Measurements from ENCODE around the gene AP1S3. TPM values are rescaled to one million over a fixed set of nuclear protein-coding genes. Genes with fewer than 3 reads are reported as not detected.
A peak's percentile ranks its signal among the peaks of the same experiment; 100 is the strongest.

The AP1S3 gene
- total RNA-seq, 1 donor from 2014 or later = 5.2 TPM

DNA sequence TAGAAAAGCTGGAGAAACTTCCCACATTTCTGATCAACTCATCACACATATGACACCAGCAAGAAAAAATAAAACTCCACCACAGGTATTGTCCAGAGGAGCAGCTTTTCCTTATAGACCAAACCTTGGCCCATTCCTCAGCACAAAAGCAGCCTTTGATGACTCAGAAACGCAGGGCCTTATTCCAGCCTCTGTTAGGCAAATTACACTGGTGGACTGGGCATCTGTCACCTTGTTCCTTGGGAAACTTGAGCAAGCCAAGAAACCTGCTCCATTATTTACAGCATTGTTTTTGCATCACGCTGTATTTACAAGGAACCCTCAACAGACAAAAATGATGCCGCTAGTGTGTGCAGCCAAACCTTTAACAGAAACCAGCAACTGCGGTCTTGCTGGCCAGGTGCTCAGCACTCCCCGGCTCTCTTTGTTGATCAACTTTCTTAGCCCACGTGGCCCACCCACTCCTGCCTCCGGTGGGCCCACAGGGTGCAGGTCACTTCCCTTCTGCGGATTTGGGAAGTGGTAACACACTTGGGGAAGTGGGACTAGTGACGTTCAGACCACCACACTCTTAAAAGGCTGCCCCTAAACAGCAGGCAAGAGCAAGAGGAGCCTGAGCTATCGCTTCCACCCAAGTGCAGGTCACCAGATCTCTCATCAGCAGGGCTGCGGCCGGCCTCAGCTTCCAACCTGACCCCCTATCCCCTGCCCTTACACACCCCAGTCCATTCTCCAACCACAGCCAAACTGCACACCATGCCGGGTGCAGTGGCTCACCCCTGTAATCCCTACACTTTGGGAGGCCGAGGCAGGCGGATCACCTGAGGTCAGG is 1.5 kb downstream of the AP1S3 start:
- H3K9me3 Mint-ChIP-seq (ENCODE audit: low read depth) = no peaks in the 10 kb centered on the region
- DNase-seq (ENCODE audit: low spot score) = no peak
- H3K36me3 Mint-ChIP-seq (ENCODE audit: low read depth) = no peaks in the 10 kb centered on the region
- H3K27ac Mint-ChIP-seq (ENCODE audit: unreplicated experiment) = no peak overlapping the region
- TF ChIP-seq, protein P1, sequence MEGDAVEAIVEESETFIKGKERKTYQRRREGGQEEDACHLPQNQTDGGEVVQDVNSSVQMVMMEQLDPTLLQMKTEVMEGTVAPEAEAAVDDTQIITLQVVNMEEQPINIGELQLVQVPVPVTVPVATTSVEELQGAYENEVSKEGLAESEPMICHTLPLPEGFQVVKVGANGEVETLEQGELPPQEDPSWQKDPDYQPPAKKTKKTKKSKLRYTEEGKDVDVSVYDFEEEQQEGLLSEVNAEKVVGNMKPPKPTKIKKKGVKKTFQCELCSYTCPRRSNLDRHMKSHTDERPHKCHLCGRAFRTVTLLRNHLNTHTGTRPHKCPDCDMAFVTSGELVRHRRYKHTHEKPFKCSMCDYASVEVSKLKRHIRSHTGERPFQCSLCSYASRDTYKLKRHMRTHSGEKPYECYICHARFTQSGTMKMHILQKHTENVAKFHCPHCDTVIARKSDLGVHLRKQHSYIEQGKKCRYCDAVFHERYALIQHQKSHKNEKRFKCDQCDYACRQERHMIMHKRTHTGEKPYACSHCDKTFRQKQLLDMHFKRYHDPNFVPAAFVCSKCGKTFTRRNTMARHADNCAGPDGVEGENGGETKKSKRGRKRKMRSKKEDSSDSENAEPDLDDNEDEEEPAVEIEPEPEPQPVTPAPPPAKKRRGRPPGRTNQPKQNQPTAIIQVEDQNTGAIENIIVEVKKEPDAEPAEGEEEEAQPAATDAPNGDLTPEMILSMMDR (IDR thresholded peaks at IDR 0.05) = no peak
- H3K4me3 Mint-ChIP-seq (ENCODE audit: unreplicated experiment) = peak overlapping the region; percentile 87
- no peaks in the 10 kb centered on the region for H3K27me3 Mint-ChIP-seq (ENCODE audit: low read depth)
- H3K4me1 Mint-ChIP-seq (ENCODE audit: low read depth) = peaks cover 11% of the 10 kb centered on the region

DNA sequence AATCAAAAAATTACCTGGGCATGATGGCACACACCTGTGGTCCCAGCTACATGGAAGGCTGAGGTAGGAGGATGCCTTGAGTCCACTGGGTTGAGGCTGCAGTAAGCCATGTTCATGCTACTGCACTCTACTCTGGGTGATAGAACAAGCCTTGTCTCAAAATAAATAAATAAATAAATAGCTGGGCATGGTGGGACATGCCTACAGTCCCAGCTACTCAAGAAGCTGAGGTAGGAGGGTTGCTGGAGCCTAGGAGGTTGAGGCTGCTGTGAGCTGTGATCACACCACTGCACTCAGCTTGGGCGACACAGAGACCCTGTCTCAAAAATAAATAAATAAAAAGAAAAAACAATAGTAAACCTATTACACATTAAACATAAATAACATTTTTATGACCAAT is 3.0 kb downstream of the AP1S3 start:
- no peaks in the 10 kb centered on the region for H3K36me3 Mint-ChIP-seq (ENCODE audit: low read depth)
- no peaks in the 10 kb centered on the region for H3K9me3 Mint-ChIP-seq (ENCODE audit: low read depth)
- no peak overlapping the region for H3K27ac Mint-ChIP-seq (ENCODE audit: unreplicated experiment)

DNA sequence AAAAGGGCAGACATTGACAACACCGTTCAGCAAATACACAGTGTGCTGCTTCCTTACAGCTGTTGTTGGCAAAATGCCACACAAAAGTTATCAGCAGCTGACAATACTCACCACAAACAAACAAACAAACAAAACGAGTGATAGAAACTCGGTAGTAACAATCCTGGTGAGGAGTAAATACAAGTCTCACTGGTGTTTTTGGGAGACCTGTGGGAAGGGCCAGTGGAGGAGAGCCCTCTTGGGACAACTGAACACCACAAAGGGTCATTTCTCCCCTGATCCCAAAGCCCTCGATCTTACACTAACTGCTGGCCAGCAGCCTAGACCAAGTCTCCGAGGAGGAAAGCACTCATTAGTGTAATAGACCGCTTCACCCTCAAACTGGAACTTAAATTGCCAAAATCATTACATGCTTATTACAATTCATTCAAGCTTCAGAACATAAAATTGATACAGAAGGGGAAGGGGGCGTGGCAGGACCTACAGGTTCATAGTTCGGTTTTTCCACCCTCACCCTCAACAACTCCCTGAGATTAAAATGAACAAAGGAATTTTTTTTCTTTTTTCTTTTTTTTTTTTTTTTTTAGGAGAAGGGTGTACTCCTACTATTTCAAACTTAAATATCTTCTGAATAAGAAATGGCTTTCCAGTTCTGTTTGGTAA is 5.0 kb downstream of the AP1S3 start:
- no peaks in the 10 kb centered on the region for H3K27me3 Mint-ChIP-seq (ENCODE audit: low read depth)
- TF ChIP-seq, protein P1 (IDR thresholded peaks at IDR 0.05) = no peak
- H3K27ac Mint-ChIP-seq (ENCODE audit: unreplicated experiment) = no peak overlapping the region
- no peaks in the 10 kb centered on the region for H3K36me3 Mint-ChIP-seq (ENCODE audit: low read depth)
- no peak for DNase-seq (ENCODE audit: low spot score)
- H3K4me3 Mint-ChIP-seq (ENCODE audit: unreplicated experiment) = no peak overlapping the region
- no peaks in the 10 kb centered on the region for H3K9me3 Mint-ChIP-seq (ENCODE audit: low read depth)
- peaks cover 11% of the 10 kb centered on the region for H3K4me1 Mint-ChIP-seq (ENCODE audit: low read depth)

More for the DNA sequence above, 3.0 kb downstream of the AP1S3 start:
- Mint-ChIP-seq H3K4me1 (ENCODE audit: low read depth) (peaks cover 11% of the 10 kb centered on the region), H3K27me3 (ENCODE audit: low read depth) (no peaks in the 10 kb centered on the region), H3K4me3 (ENCODE audit: unreplicated experiment) (no peak overlapping the region)
- TF ChIP-seq, protein P1 (IDR thresholded peaks at IDR 0.05) = no peak
- no peak for DNase-seq (ENCODE audit: low spot score)

DNA sequence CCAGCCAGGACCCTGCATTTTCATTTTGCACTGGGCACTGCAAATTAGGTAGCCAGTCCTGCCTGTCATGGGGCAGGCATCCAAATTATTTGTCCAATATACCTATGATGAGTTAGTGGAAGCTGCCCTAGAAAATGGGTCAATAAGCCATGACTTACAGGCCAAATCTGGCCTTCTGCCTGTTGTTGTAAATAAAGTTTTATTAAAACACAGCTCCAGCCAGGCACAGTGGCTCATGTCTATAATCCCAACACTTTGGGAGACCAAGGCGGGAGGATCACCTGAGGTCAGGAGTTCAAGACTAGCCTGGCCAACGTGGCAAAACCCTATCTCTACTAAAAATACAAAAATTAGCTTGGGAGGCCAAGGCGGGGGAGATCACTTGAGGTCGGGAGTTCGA is 8.3 kb downstream of the AP1S3 start:
- no peaks in the 10 kb centered on the region for H3K9me3 Mint-ChIP-seq (ENCODE audit: low read depth)
- H3K4me1 Mint-ChIP-seq (ENCODE audit: low read depth) = peaks cover 5% of the 10 kb centered on the region
- TF ChIP-seq, protein P1 (IDR thresholded peaks at IDR 0.05) = no peak
- H3K4me3 Mint-ChIP-seq (ENCODE audit: unreplicated experiment) = no peak overlapping the region
- H3K27ac Mint-ChIP-seq (ENCODE audit: unreplicated experiment) = no peak overlapping the region
- peaks cover 2% of the 10 kb centered on the region for H3K36me3 Mint-ChIP-seq (ENCODE audit: low read depth)
- no peaks in the 10 kb centered on the region for H3K27me3 Mint-ChIP-seq (ENCODE audit: low read depth)
- DNase-seq (ENCODE audit: low spot score) = no peak

DNA sequence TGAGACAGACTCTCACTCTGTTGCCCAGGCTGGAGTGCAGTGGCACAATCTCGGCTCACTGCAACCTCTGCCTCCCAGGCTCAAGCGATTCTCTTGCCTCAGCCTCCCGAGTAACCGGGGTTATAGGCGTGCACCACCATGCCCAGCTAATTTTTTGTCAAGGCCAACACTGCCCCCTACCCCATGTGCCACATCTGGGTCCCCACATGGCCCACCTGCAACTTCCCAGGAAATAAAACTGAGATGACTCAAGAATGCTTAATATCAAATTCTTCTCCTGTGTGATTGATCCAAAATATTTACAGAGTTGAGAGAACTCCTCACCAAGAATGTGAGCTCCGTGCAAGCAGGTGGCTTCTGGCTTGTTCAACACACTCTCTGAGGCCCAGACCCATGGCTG is 9.1 kb downstream of the AP1S3 start:
- DNase-seq (ENCODE audit: low spot score) = no peak
- peaks cover 2% of the 10 kb centered on the region for H3K36me3 Mint-ChIP-seq (ENCODE audit: low read depth)
- no peak overlapping the region for H3K27ac Mint-ChIP-seq (ENCODE audit: unreplicated experiment)
- TF ChIP-seq, protein P1 (IDR thresholded peaks at IDR 0.05) = no peak
- H3K9me3 Mint-ChIP-seq (ENCODE audit: low read depth) = no peaks in the 10 kb centered on the region
- H3K4me1 Mint-ChIP-seq (ENCODE audit: low read depth) = peaks cover 5% of the 10 kb centered on the region
- no peak overlapping the region for H3K4me3 Mint-ChIP-seq (ENCODE audit: unreplicated experiment)
- H3K27me3 Mint-ChIP-seq (ENCODE audit: low read depth) = no peaks in the 10 kb centered on the region

Data from chondrocyte (in vitro differentiated cells).